GM06990 (cell line): Measurements from ENCODE around the gene CFAP300.
A peak's percentile ranks its signal among the peaks of the same experiment; 100 is the strongest.

Experiments
- DNase-seq: peaks from one replicate; pipeline ENCODE4 v3.0.0-alpha.2; 2011; ENCODE audit not compliant: insufficient read length; ENCODE audit errors: extremely low read depth
- H3K27me3 ChIP-seq: replicated peaks from 2 replicates; pipeline ENCODE4 v1.6.0; 2011; ENCODE audit warnings: low read length; ENCODE audit not compliant: control insufficient read depth, insufficient read depth
- H3K36me3 ChIP-seq: 2 replicates; pipeline ENCODE4 v1.5.1; 2011; ENCODE audit warnings: low read length; ENCODE audit not compliant: control insufficient read depth, insufficient read depth
- H3K4me3 ChIP-seq: replicated peaks from 2 replicates; pipeline ENCODE4 v1.5.1; 2011; ENCODE audit warnings: low read depth, mild to moderate bottlenecking, control low read depth, low read length
- TF ChIP-seq, protein P1 (sequence below): IDR thresholded peaks from 2 replicates; pipeline ENCODE4 v1.5.1; 2011; ENCODE audit warnings: low read length, control low read depth, mild to moderate bottlenecking, inconsistent platforms; ENCODE audit not compliant: insufficient read depth, poor library complexity, severe bottlenecking

CFAP300 gene

DNA sequence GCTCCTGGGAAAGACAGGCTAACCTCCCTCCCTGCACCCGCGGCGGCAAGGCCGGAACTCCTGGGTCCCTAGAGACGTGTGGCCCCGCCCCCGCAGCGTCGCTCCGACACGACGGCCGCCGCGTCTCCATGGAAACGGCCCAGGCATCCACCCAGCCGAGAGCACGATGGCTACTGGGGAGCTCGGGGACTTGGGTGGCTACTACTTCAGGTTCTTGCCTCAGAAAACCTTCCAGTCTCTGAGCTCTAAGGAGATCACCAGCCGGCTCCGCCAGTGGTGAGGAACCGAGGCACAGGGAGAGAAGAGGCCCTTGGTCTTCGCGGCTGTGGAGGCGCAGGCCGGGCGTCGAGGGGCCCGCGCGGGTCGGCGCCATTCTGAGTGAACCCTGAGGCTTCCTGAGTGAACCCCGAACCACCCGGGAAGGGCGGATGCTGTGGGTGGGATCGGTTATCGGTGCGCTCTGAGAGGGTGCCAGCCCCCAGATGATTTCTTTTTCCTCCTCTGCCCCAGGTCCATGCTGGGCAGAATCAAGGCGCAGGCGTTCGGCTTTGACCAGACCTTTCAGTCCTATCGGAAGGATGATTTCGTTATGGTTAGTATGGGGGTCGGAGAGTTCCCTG is at the start of gene CFAP300:
CFAP300 (plus strand) TSS at position 133 of the 620 bp plus-strand sequence; CDS start at position 167, 34 bp downstream.
- H3K4me3 ChIP-seq, result no peak within 1 kb of the TSS
- H3K36me3 ChIP-seq, result no peaks in the 10 kb centered on the region
- H3K27me3 ChIP-seq, result no peaks in the 10 kb centered on the region
- TF ChIP-seq, protein P1, sequence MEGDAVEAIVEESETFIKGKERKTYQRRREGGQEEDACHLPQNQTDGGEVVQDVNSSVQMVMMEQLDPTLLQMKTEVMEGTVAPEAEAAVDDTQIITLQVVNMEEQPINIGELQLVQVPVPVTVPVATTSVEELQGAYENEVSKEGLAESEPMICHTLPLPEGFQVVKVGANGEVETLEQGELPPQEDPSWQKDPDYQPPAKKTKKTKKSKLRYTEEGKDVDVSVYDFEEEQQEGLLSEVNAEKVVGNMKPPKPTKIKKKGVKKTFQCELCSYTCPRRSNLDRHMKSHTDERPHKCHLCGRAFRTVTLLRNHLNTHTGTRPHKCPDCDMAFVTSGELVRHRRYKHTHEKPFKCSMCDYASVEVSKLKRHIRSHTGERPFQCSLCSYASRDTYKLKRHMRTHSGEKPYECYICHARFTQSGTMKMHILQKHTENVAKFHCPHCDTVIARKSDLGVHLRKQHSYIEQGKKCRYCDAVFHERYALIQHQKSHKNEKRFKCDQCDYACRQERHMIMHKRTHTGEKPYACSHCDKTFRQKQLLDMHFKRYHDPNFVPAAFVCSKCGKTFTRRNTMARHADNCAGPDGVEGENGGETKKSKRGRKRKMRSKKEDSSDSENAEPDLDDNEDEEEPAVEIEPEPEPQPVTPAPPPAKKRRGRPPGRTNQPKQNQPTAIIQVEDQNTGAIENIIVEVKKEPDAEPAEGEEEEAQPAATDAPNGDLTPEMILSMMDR, result no peak
- DNase-seq, result peak; percentile 45

DNA sequence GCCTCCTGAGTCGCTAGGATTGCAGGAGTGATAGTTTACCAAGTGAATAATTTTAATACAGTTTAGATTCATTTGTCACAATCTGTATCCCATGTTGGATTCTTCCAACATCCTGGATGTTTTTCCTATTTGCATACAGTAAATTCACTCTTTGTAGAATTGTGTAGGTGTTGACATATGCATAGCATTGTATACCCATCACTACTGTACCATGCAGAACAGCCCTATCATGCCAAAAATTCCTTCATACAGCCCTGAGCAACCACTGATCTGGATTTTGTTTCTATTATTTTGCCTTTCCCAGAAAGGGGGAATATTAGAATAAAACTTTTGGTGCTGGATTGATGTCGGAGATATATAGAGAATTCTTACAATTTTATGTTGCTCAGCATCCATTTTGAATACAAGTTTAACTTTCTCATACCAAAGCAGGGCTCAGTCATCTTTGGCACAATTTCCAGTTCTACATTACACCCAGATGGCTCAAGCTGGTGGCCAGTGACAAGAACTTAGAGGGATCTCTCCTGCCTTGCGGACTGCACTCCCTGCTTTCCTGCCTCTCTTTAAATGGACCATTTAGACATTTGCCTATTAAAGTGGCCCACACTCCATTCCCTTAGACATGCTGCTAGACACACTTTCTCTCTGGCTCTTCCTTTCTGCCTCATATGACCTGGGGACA is 45.4 kb upstream of the CFAP300 start:
- DNase-seq, result no peak
- TF ChIP-seq, protein P1, result no peak
- H3K36me3 ChIP-seq, result no peaks in the 10 kb centered on the region
- H3K4me3 ChIP-seq, result no peak overlapping the region
- H3K27me3 ChIP-seq, result no peaks in the 10 kb centered on the region; the same call in 1 of the 2 replicates

DNA sequence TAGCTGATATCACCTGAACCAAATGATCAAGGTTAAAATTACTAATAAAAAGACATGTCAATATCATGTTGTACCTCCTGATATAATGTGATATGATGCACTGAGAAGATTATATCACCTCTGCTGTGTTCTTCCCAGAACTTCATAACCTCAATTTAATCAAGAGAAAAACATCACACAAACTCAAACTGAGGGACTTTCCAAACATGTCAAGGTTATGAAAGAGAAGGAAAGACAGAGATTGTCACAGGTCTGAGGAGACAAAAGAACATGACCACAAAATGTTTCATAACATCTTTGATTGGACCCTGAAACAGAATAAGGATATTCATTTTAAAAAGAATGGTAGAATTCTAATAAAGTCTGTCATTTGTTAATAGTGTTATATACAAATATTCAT is 43.0 kb upstream of the CFAP300 start:
- peak; percentile 6 for DNase-seq

DNA sequence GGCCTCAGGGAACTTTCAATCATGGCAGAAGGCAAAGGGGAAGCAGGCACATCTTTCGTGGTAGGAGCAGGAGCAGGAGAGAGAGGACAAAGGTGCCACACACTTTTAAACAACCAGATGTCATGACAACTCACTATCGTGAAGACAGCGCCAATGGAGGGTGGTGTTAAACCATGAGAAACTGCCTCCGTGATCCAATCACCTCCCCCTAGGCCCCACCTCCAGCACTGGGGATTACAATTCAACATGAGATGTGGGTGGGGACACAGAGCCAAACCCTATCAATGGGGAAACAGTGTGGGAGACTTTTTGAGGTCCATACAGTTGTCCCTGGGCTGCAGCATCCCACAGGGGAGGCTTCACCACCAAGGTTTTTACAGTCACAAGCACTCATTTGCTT is 41.9 kb upstream of the CFAP300 start:
- no peak for DNase-seq
- Histone ChIP-seq H3K27me3 (no peaks in the 10 kb centered on the region; the same call in 1 of the 2 replicates), H3K4me3 (no peak overlapping the region), H3K36me3 (no peaks in the 10 kb centered on the region)
- TF ChIP-seq, protein P1, result no peak

More for the DNA sequence above, 43.0 kb upstream of the CFAP300 start:
- H3K4me3 ChIP-seq, result no peak overlapping the region
- TF ChIP-seq, protein P1, result no peak
- no peaks in the 10 kb centered on the region for H3K36me3 ChIP-seq
- no peaks in the 10 kb centered on the region for H3K27me3 ChIP-seq

DNA sequence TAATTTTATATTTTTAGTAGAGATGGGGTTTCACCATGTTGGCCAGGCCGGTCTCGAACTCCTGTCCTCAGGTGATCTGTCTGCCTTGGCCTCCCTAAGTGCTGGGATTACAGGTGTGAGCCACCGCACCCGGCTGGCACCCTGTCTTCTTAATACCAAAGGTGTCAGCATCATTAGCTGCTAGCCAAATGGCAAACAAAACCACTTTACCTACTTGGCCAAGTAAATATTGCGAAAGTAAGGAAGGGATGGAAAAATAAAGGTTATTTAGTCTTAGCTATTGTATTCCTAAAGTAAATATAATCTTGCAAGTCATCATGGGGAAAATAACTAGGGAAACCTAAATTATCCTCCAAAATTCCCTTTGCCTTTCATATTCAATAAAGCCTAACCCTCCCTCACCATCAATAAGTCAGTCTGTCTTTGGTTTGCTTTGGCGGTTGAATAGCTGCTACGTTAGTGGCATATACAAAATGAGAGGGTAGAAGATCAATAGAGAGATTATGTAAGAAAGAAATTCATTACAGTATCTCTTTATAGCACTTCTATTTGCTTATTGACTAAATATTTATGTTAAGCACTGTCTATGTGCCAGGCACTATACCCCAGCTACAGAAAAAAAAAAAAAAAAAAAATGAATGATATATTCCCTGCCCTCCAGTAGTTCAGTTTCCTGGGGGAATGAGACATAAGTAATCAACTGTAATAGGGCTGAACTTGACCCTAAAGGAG is 40.2 kb upstream of the CFAP300 start:
- TF ChIP-seq, protein P1, result no peak
- no peaks in the 10 kb centered on the region; the same call in 1 of the 2 replicates for H3K27me3 ChIP-seq
- DNase-seq, result no peak
- no peaks in the 10 kb centered on the region for H3K36me3 ChIP-seq
- no peak overlapping the region for H3K4me3 ChIP-seq
